NCI-H2196 (cell line): Measurements from ENCODE around the gene FKBP2.

Source experiments
- DNase-seq: peaks from one replicate; lab custom pipeline; 2025; ENCODE audit not compliant: unreplicated experiment; lab: John Stamatoyannopoulos, UW

The FKBP2 gene

DNA sequence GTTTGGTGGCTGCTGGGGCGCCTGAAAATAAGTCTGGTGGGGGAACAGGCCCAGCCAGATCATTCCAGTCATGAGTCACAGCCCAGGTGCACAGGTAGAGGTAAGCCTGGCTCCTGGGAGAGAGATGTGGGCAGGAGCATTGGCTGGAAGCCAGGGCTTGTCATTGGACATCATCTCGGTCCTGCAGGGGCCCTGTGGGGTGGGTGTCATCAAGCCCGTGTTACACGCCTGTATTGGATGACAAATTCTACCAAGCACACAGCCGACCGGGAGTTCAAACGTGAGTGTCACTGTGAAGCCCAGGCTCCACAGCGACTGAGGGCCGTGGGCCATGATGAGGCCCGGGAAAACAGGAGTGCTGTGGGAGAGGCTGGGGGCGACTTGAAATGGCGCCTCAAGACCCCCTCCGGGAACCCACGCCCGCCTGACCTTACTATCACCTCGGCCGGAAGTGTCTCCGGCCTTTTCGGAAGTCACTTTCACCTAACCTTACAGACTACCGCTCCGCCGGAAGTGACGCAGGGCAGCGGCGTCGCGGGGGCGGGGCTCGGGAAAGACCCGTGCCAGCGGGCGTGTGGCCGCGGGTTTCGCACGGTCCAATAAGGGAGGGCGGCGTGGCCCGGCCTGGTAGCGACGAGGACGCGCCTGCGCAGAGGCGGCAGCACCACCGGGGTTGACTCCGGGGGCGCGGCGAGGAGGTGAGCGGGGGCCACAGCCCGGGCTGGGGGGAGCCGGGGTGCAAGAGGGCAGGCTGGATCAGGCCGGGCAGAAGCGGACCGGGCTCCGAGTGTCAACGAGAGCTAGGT, at the start of gene FKBP2:
FKBP2 (plus strand) TSS at position 661 of the 806 bp plus-strand sequence. CDS start 1,293 bp downstream, outside the sequence.
- DNase-seq: peak; percentile 98

GRCh38 chr11:64192434-64192833, 48.5 kb upstream of the FKBP2 start:
- DNase-seq: no peak

DNA sequence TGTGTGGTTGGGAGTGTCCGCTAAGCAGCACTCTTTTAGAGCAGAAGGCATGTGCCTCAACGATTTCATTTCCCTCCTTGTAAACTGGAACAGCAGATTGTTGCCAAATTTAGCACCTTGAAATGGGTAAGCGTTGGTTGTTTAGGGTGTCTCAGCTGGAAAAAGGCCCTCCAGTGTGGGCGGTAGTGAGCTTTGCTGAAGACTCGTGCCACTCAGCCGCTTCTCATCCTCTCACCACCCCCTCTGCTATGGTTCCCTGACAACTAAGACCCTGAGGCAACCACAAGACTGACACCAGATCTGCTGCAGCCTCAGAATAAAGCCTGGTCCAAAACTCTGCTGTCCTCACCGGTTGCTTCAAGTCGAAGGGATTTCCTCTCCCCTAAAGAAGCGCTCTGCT, 44.3 kb upstream of the FKBP2 start:
- no peak for DNase-seq

GRCh38 chr11:64198511-64198910, 42.4 kb upstream of the FKBP2 start:
- no peak for DNase-seq

DNA sequence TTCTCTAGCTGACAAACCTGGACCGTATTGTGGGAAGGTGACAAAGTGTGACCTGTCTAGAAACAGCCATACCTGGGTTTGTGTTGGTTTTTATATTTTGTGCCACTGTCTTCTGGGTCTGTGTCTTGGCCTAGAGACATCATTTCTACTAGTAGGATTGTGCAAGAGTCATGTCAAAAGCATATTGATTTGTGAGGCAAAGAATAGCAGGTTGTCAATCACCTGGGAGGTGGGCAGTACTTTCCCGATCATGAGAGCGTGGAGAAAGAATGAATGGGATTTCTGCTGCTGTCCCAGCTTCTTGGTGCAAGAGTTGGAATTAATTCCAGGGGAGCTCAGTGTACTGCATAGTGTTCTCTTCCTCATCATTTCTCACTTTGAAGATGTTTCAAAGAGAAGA, 39.4 kb upstream of the FKBP2 start:
- DNase-seq: no peak

DNA sequence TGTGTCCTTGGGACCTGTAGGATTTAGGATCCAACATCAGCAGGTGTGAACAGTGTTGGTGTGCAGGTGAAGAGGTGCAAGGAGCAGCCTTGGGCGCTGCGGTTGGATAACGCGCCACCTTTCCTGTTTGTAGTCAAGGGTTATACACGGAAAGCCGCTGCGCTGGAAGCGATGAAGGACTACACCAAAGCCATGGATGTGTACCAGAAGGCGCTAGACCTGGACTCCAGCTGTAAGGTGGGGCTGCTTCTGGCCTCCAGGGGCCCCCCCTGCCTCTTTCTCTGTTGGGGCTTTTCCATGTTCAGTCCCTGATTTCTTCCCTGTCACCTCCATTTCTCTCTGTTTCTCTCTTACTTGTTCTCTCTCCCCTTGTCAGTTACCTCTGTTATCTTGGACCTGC, 37.9 kb upstream of the FKBP2 start:
- DNase-seq: no peak

GRCh38 chr11:64203421-64204079, 37.3 kb upstream of the FKBP2 start:
- DNase-seq: no peak

GRCh38 chr11:64204080-64204440, 36.8 kb upstream of the FKBP2 start:
- no peak for DNase-seq

DNA sequence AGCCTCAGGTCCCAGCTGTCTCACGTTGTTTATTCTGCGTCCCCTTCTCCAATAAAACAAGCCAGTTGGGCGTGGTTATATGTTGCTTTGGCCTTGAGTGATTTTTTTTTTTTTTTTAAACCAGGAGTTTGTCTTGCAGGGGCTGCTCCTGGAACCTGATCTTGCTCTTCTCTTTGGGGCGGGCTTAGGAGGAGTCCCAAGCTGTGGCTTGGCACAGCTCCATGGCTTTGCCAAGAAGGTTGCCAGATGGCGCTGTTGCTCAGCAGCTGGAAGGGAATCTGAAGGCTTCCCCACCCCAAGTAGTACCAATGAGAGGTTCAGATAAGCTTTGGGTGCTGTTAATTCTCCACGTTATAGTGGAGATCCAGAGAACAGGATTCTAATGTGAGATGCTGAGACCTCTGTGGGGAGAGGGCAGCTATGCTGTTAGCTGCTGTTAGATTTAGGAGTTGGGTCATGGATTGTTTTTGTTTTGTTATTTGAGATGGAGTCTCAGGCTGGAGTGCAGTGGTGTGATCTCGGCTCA, 36.4 kb upstream of the FKBP2 start:
- DNase-seq: peak; percentile 83

- no peak for DNase-seq
Observed at GRCh38 chr11:64206457-64207255, 34.2 kb upstream of the FKBP2 start, which contains the start of gene FERMT3. Gene FERMT3 (plus strand): TSS chr11:64206721. CDS start chr11:64207365, 644 bp downstream.

DNA sequence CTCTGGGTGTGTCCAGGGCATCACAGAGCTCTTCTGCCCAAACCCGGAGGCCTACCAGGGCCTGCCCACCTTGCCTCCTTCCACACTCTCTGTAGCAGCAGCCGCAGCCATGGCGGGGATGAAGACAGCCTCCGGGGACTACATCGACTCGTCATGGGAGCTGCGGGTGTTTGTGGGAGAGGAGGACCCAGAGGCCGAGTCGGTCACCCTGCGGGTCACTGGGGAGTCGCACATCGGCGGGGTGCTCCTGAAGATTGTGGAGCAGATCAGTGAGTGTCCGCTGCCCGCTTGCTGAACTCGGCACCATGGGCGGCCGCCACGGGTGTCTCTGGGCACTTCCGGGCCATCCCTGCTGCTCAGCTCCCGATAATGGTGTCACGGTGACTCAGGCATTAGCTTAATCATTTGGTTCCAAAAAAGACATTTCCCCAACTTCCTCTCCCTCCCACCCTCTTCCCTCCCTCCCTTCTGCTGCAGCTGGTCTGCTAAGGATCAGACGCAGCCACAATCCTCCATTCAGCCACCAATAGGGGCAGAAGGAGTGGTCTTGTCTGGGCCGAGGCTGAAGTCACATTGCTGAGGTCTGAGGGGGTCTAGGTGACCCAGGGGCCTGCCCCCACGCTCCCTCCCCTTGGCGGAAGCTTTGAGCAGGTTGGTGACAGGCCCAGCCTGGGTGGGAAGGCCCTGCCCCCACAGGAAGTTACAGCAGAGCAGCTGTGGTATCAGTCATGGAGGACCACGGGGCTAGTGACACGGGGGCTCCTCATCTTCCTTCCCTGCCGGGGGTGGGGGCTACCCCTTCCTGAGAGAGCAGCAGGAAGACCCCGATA, 33.4 kb upstream of the FKBP2 start:
- no peak for DNase-seq

- no peak for DNase-seq
Observed at GRCh38 chr11:64208086-64208795, 32.7 kb upstream of the FKBP2 start.

DNA sequence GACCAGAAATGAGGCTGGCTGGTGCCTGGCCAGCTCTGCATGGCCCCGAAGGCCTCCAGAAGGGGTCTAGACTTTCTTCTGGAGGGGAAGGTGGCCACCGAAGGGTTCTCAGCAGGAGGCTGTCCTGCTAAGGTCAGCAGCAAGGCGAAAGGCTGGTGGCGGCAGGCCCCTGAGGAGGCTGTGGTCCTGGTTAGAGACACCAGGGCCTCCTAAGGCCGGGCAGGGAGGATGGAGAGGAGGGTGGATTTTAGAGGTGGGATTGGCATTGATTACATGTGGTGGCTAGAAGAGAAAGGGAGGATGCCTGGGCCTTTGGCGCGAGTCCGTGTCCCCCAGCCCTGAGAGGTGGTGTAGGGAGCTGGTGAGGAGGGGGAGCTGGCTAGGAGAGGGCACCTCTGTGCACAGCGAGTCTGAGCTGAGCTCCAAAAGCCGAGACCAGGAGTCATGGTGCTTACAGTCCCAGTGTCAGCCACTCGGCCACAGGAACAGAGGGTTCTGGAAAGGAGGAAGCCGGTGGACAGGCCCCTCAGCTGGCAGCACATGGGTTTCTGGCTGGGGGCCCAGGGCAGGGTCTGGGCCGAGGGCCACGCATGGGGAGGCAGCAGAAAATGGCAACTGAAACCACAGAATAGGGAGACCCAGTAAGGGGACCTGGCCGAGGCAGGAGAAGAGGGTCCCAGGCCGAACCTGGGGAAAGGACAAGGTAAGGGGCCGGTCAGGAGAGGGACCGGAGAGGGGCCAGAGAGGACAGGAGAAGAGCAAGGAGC, 31.9 kb upstream of the FKBP2 start:
- no peak for DNase-seq

GRCh38 chr11:64209563-64209843, 31.4 kb upstream of the FKBP2 start:
- DNase-seq: no peak

GRCh38 chr11:64210301-64211020, 30.4 kb upstream of the FKBP2 start:
- no peak for DNase-seq

DNA sequence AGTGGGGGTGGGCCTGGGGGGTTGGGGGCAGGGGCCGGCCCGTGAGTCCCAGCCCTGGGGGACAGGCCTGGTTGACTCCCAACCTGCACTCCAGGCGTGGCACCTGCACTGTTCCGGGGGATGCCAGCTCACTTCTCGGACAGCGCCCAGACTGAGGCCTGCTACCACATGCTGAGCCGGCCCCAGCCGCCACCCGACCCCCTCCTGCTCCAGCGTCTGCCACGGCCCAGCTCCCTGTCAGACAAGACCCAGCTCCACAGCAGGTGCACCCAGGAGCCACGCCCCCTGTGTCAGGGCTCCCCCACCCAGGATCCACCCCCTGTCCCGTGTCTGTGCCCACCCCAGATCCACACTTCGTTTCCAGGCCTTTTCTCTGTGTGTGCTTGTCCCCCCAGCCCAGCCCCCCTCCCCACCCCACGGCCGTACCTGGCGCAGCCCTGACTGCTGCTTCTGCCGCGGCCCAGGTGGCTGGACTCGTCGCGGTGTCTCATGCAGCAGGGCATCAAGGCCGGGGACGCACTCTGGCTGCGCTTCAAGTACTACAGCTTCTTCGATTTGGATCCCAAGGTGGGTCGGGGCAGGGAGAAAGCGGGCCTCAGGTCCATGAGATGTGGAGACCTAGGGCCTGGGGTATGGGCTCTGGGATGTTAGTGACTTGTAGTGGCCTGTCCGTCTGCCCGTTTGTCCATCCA, 29.6 kb upstream of the FKBP2 start:
- DNase-seq: no peak

DNA sequence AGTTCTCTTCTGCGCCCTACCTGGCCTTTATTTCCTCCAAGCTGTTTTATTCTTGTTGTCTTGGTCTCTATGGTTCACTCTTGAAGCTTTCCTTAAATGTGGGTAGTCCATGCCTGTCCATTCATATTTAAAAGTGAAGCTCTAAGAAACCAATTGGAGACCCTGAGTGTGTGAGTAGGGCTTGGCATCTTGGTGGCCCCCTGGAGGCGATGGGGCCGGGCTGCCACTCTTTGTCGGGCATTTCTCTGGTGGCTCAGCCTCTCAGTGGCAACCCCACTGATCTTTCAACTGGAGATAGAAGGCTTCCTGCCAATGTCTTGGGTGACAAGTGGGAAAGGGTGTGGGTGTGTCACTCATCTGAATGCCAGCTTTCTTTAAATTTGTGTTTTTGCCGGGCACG, 24.0 kb upstream of the FKBP2 start:
- no peak for DNase-seq
